H54 (cell line): ENCODE measurements around the gene TLL2.
"Not testable (repeated sequence)": the region's sequence is repeated elsewhere in the genome, so short reads cannot be mapped to it uniquely, and the experiment has no call there.

Experiments used
- DNase-seq: peaks from one replicate; pipeline ENCODE4 v3.0.0; 2011; ENCODE audit warnings: low spot score, mixed read lengths; ENCODE audit not compliant: insufficient read length
- FAIRE-seq: peaks from 3 replicates; lab custom pipeline; 2011; peaks lifted over from hg19 to GRCh38; lab: Jason Lieb, UNC
- POLR2A ChIP-seq: IDR thresholded peaks from 2 replicates; pipeline ENCODE4 v1.6.1; 2011; ENCODE audit warnings: low read depth, mild to moderate bottlenecking, low read length

The TLL2 gene

DNA sequence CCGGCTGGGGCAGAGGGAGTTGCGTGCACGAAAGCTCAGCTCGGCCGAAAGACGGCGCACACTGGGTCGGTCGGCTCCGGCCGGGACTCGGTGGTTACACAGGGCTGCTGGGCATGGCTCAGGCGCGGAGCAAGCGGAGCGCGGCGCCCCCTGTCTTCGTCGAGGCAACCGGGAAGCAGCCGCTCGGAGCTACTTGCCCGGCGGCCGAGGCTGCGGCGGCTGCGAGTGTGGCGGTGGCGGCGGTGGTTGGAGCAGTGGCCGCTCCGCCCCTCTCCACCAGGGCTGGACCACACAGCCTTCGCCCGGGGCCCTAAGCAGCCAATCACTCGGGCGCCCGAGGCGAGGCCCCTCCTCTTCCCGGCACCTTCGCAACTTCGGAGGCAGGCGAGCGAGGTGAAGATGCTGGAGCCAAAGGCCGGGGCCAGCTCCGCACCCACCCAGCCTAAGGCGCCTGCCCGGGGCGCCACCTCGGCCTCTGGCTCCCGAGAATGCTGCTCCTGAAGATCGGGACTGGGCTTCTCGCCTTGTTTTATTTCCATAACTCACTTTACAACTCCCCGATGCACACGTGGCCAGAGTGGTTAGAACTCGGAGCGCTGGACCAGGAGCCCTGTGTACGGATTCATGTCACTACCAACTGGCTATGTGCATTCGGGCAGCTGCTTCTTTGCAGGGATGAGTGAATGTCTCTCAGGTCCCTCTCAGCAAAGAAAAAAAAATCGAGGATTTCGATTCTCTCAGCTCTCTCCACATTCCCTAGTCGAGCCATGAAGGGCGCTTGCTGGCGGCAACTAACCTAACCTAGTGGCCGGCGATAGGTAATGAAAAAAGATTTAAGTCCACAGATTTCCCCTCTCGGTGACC, at the start of gene TLL2:
Gene TLL2 (minus strand): TSS at position 229 of the 864 bp plus-strand sequence. CDS start 241 bp downstream, outside the sequence.
- FAIRE-seq (no peak), DNase-seq (no peak)
- TF ChIP-seq POLR2A = 0 out of 2 replicates have a peak, but pooled peaks have one; percentile 51

DNA sequence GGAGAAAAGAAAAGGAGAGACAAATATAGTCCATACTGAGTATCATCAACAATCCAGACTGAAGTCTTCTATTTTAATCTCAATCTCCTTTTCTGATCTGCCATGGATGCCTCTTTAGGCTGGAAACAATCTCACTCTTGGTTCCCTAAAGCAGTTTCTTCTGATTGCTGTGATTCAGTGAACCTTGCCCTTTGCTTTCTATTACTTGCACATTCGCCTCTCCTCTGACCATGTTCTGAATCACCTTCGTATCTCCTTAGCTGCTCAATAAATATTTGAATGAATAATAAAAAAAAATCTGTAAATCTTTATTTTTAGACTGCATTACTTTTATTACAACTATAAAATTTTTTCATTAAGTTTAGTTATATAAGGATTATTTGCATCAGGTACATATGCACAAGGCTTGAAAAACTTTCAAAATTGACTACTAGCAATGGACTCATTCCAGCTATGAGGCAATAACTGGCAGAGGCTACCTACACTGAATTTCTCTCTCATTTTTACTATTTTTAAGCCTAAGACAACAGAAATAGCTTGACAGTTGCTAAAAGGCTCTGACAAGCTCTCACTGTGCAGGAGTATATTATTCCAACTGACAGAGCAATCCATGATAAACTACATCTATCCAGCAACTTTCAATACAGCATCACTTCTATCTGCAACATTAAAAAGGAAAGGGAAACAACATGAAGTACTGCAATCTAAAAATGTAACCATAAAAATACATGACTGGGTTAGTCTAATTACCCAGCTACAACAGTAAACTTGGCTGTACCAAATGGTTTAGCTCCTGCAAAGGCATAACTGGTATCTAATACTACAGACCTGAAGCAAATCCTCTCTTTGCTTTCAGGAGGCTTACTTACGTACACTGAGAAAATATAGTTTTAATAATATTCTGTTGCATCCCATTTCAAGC, 47.5 kb upstream of the TLL2 start:
- FAIRE-seq = peak; percentile 75
- no peak for DNase-seq
- TF ChIP-seq POLR2A = no peak

DNA sequence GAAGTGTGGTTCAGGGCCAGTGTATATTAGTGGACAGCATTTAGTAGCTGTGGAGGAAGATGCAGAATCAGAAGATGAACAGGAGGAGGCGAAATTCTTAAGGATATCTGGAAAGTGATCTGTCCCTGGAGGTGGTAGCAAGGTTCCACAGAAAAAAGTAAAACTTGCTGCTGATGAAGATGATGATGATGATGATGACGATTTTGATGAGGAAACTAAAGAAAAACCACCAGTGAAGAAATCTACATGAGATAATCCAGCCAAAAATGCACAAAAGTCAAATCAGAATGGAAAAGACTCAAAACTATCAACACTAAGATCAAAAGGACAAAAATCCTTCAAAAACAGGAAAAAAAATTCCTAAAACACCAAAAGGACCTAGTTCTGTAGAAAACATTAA, 46.8 kb upstream of the TLL2 start:
- TF ChIP-seq POLR2A = no peak
- FAIRE-seq = no peak
- no peak for DNase-seq

DNA sequence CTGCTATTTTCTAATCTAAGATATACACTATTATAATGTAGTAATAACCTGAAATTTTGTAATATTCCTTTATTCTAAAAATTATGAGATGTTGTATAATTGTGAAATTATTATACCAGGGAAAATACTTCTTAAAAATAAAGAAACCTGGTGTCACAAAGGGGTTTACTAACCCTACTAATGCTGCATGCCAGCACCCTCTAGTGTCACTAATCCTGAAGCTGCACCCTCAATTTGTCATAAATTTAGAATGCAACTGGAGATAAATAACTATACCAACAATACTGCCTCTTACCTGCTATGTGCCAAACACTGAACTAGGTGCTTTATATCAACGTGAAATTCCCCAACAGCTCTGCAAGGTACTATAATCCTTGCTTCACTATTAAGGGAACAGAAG, 42.3 kb upstream of the TLL2 start:
- DNase-seq = no peak
- TF ChIP-seq POLR2A = no peak
- peak; percentile 83 for FAIRE-seq

DNA sequence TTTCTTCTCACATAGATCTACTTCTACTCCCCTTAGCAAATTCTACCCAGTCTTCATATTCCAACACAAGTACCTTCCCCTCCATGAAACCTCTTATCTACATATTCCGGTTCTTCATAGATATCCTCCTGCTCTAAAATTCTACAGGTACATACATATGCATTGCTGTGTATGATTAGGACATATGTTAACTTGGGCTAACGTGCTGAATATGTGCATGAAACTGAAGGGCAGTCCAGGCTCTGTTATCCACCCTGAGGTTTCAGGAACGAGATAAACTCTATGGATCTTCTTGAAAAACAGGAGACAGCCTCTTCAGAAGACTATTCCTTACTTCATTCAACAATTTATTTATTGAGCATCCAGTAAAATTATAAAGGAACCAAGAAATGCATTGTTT, 41.6 kb upstream of the TLL2 start:
- FAIRE-seq (peak; percentile 64), DNase-seq (no peak)
- no peak for TF ChIP-seq POLR2A

DNA sequence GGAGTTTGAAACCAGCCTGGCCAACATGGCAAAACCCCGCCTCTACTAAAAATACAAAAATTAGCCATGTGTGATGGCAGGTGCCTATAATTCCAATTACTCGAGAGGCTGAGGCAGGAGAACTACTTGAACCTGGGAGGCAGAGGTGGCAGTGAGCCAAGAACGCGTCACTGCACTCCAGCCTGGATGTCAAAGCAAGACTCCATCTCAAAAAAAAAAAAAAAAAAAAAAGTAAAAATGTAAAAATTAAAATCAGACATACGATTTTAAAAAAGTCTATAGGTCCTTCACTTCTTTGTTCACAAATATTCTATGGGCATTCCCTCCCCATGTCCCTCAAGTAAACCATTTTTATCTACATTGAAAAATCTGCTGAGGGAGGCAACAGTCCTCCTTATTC, 34.9 kb upstream of the TLL2 start:
- DNase-seq (no peak), FAIRE-seq (no peak)
- TF ChIP-seq POLR2A = no peak

DNA sequence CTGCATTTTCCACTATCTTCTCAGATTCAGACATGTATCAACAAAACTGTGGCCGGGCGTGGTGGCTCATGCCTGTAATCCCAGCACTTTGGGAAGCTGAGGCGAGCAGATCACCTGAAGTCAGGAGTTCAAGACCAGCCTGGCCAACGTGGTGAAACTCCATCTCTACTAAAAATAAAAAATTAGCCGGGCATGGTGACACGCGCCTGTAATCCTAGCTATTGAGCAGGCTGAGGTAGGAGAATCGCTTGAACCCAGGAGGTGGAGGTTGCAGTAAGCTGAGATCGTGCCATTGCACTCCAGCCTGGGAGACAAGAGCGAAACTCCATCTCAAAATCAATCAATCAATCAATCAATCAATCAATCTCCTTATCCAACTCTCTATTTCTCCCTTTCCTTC, 31.8 kb upstream of the TLL2 start:
- not testable (repeated sequence) for FAIRE-seq, DNase-seq

DNA sequence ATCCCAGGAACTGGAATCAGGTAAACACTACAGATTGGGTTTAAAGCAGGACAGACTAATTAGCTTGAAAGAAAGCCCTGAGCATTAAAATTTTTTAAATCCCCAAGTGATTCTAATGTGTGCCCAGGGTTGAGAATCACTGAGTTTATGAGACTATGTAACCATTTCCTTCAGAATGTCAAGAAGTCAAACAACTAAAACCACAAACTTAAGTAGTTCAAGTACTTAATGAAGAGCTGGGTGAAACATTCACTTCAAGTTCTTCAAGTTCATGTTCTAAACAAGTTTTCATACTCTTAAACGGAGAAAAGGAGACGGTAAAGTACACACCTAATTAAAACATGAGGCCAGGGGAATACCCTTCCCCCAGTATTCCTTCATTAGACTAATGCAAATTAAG, 28.2 kb upstream of the TLL2 start:
- FAIRE-seq = no peak
- TF ChIP-seq POLR2A = no peak
- DNase-seq = no peak

DNA sequence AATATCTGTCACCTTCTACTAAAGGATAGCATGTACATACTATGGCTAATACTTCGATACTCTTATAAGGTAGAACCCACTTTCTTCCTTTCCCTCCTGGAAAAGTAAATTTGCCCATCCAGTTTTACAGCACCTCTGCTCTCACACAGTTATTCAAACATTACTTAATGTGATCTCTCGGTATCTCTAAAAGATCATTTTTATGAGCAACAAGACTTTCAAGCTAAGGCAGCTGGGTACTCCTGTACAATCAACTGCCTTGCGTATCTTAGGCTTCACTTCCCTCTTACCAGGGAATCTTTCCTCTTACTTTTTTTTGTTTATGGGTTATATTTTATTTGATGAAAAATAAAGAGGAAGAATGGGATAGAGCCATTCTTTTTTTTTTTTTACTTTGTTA, 26.5 kb upstream of the TLL2 start:
- no peak for TF ChIP-seq POLR2A
- FAIRE-seq = no peak

DNA sequence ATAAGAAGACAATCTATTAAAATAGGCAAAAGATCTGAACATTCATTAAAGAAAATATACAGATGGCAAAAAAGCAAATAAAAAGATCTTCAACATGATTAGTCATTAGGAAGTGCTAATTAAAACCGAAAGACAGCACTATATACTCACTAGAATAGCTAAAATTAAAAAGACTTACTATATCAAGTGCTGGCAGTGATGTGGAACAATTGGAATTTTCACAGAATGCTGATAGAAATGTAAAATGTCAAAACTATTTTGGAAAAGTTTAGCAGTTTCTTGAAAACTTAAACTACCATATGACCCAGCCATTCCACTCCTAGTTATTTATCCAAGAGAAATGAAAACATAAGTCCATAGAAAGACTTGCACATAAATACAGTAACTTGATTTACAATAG, 25.0 kb upstream of the TLL2 start:
- DNase-seq = no peak
- peak; percentile 20 for FAIRE-seq
- TF ChIP-seq POLR2A = no peak

More for the DNA sequence above, 26.5 kb upstream of the TLL2 start:
- no peak for DNase-seq

DNA sequence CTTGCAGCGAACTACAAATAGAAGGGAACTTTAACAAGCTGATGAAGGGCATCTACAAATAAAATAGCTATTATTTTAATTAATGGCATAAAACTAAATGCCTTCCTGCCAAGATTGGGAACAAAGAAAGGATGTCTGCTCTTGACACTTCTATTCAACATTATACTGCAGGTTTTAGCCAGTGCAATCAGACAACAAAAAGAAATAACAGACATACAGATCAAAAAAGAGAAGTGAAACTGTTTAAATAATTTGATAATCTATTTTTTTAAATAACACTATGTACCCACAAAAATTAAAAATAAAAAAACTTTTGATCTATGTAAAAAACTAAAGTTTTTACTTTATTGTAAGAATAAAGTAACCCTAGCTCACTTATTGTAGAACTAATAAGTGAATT, 22.4 kb upstream of the TLL2 start:
- TF ChIP-seq POLR2A = no peak
- FAIRE-seq = no peak
- no peak for DNase-seq

DNA sequence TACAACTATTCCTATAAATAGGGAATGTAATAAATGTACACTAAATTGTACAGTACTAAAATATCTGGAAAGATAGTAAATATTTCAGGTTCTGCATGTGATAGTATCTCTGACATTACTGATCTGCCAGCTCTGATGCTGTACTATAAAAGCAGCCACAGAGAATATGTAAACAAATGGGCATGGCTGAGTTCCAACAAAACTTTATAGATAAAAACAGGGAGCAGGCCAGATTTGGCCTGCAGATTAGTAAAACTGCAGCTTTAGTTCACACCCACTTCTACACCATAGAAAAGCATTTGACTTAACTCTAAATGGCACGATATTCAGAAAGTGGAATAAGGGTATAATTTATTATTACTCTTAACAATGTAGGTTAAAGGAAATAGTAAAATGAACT, 18.8 kb upstream of the TLL2 start:
- TF ChIP-seq POLR2A = no peak
- FAIRE-seq (no peak), DNase-seq (no peak)

DNA sequence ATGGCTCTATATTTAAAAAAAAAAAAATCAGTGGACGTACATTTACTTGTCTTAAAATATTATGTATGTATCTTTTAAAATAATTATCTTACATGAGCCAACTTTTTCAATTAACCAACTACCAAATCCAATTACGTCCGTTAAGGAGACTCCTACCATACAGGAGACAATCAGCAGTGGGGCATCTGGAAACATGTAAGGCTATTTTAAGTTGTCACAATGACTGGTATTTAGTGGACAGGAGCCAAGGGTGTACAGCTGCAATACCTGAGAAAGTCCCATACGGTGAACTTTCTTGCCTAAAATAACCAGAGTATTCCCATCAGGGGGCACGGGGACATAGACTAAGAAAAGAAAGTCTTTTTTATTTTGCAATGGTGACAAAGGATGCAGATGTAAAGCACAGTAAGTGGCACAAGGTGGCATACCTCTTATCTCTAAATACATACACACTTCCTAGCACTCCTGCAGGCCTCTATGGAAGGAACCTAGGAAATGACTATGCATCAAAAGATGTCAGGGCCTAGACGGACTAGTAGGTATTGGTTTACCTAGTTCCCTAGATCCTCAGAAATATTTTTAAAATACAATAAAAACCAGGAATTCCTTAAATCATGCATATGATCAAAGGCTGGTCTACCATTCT, 16.0 kb upstream of the TLL2 start:
- DNase-seq (no peak), FAIRE-seq (no peak)
- no peak for TF ChIP-seq POLR2A

DNA sequence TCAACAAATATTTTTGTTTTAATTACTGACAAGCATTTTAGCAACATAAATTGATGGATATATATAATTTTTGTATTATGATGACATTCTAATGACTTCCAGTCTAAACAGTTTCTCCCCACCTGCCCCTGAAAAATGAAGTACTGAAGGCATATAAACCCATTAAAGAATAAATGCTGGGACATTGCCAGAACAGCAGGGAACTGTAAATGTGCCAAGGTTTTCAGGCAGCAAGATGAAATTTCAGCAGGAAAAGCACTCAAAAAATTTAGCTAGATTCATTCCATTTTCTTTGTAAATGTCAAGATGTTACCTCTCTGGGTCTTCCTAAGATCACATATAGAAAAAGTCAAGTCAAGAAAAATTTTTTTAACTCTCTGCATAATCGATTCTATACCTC, 11.0 kb upstream of the TLL2 start:
- no peak for FAIRE-seq
- no peak for TF ChIP-seq POLR2A
- no peak for DNase-seq

DNA sequence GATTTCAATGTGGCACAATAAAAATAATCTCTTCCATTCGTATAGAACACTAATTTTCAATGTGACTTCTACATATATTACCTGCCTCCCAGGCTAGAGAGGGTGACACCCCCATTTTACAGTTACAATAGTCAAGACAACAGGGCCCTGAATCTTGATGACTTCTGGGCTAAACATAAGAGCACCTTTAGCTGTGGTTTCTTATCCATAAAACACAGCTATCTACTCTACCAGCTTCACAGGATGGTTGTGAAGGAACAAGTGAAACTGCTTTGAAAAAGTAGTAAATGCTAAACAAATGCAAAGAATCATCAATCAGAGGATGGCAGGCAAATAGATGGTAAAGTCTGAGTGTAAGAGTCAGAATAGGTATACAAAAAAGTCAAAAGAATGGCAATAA, 3.6 kb upstream of the TLL2 start:
- no peak for TF ChIP-seq POLR2A
- DNase-seq = no peak
- FAIRE-seq = no peak
